ENCODE measurements around the gene FERMT3.
A peak's percentile ranks its signal among the peaks of the same experiment; 100 is the strongest.
"Not testable (repeated sequence)": the region's sequence is repeated elsewhere in the genome, so short reads cannot be mapped to it uniquely, and the experiment has no call there.

The FERMT3 gene

DNA sequence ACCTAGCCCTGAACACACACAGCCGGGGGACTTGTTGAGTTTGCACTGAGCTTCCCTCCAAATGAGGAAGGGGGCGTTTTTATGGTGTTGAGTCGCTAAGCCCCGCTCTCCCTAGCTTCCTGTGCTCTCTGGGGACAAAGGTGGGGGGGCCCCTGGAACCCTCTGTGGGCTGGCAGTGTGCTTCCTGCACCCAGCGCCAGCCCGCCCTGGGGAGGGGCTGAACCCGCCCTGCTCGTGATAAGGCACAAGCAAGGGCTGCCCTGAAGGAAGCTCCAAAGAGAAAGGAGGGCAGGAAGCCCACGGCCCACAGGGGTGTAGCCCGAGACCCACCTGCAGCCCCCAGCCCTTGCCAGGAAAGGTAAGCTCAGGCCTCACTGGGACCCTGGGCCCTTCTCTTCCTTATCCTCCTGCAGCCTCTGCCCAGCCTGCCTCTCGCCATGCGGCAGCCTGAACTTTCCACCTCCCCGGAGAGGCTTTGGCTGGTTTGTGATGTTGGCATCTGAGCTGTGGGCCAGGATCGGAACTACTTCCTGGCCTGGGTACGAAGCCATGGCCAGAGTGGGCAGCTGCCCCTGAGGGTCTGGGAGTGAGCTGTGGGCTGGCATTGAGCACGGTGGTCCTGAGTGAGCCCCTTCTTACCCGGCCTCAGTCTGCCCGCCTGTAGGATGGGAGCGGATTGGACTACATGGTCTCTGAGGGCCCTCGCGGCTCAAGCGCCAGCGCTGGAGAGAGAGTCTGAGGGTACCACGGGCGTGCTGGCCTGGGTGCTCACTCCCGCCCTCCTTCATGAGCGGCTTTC, at the start of gene FERMT3:
Gene FERMT3 (plus strand): TSS at position 265 of the 799 bp plus-strand sequence. CDS start 644 bp downstream, outside the sequence.
- TF ChIP-seq JUND (IDR thresholded peaks at IDR 0.05; ENCODE audit: low read depth), result no peak
- in situ Hi-C loops (cut with HindIII; ENCODE audit: low pct_unique_long_range_greater_than_20kb, low sequenced_read_pairs), result no loop called here
- DNase-seq (ENCODE audit: low read depth in 1 of 2, low spot score in 1 of 2), result no peak

GRCh38 chr11:64157631-64158394, 48.7 kb upstream of the FERMT3 start:
- no peak for DNase-seq (ENCODE audit: low read depth in 1 of 2, low spot score in 1 of 2)
- TF ChIP-seq JUND (IDR thresholded peaks at IDR 0.05; ENCODE audit: low read depth), result no peak
- in situ Hi-C loops (cut with HindIII; ENCODE audit: low pct_unique_long_range_greater_than_20kb, low sequenced_read_pairs), result no loop called here

GRCh38 chr11:64161037-64161436, 45.5 kb upstream of the FERMT3 start:
- no peak for TF ChIP-seq JUND (IDR thresholded peaks at IDR 0.05; ENCODE audit: low read depth)
- DNase-seq (ENCODE audit: low read depth in 1 of 2, low spot score in 1 of 2), result no peak
- in situ Hi-C loops (cut with HindIII; ENCODE audit: low pct_unique_long_range_greater_than_20kb, low sequenced_read_pairs), result loop anchor here (10.0 kb wide), 1 partner anchor 156 kb away; no protein-coding TSS in a partner anchor

DNA sequence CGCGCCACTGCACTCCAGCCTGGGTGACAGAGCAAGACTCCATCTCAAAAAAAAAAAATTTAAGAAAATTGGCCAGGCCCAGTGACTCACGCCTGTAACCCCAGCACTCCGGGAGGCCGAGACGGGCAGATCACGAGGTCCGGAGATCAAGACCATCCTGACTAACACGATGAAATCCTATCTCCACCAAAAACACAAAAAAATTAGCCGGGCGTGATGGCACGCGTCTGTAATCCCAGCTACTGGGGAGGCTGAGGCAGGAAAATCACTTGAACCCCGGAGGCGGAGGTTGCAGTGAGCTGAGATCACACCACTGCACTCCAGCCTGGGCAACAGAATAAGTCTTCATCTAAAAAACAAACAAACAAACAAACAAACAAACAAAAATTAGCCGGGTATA, 43.8 kb upstream of the FERMT3 start:
- in situ Hi-C loops (cut with HindIII; ENCODE audit: low pct_unique_long_range_greater_than_20kb, low sequenced_read_pairs), result loop anchor here (10.0 kb wide), 1 partner anchor 158 kb away; no protein-coding TSS in a partner anchor
- not testable (repeated sequence) for DNase-seq (ENCODE audit: low read depth in 1 of 2, low spot score in 1 of 2)

DNA sequence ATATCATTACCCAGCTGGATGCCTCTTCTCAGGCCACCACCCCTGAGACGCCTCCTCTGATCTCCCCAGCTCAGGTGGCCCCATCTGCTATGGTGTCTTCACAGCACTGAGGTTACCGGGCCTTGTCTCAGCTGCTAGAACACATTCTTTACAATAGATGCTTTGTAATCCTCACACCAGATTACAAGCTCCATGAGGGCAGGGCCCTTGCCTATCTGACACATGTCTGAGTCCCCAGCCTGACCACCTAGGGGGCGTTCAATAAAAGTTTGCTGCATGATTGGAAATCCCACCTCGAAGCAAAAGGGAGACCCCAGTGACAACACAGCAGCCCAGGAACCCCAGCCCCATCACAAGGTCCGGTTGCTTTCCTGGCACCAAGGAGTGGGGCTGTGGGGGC, 42.6 kb upstream of the FERMT3 start:
- in situ Hi-C loops (cut with HindIII; ENCODE audit: low pct_unique_long_range_greater_than_20kb, low sequenced_read_pairs), result loop anchor here (10.0 kb wide), 1 partner anchor 159 kb away; no protein-coding TSS in a partner anchor
- DNase-seq (ENCODE audit: low read depth in 1 of 2, low spot score in 1 of 2), result no peak
- TF ChIP-seq JUND (IDR thresholded peaks at IDR 0.05; ENCODE audit: low read depth), result no peak

DNA sequence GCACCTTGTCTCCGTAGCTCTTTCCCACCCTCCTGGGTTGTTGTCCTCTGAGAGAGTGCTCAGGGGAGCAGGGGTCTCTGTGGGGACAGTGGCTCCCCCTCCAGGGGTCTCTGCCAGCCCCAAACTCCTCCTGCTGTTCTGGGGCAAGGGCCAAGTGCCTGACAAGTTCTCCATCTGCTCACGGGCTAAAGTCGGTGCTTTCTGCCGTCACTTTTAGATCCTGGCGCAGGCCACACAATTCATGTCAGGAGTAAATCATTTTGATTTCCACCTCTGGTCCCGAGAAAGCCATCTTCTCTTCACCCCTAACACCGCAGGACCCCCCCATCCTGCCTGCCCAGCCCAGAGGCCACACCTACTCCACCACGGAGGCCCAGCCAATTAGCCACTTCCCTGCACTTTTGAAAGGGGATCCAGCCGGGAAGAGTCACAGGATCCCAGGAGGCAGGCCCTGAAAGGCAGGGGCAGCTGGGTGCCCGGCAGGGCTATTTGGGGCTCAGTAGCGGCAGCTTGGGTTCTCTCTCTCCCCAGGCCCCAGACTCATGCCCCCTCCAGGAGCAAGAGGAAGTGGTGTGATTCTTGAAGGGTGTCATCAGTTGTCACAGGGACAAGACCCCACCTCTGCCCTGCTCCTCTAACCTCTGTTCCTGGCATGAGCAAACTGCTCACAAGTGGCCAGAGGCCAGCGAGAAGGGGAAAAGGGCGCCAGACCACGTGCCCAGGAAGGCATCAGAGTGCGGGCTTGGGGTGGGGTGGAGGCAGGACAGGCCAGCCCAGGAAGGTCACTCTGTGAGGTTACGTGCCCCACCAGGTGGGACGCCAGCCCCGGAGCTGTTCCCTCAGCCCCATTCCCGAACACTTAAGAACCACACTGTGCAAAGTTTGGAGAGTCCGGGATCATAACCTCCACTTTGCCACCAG, 41.9 kb upstream of the FERMT3 start:
- peak; percentile 63 to 74 for DNase-seq (ENCODE audit: low read depth in 1 of 2, low spot score in 1 of 2)
- in situ Hi-C loops (cut with HindIII; ENCODE audit: low pct_unique_long_range_greater_than_20kb, low sequenced_read_pairs), result loop anchor here (10.0 kb wide), 1 partner anchor 160 kb away; no protein-coding TSS in a partner anchor
- no peak for TF ChIP-seq JUND (IDR thresholded peaks at IDR 0.05; ENCODE audit: low read depth)

DNA sequence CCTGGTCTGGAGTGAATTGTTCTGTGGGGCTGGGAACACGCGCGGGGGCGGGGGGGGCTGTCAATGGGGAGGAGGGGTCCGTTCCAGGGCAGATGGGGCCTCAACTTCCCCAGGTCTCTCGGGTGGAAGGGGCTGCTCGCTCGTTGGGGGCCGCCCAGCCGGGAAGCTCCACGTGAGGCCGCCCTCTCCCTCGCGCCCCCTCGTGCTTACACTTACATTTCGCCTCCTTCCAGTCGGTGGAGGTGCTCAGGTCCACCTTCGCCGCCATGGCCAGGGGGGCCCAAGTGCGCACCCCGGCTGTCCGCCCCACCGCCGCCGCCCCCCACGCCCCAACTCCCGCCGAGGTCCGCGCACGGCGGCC, 41.1 kb upstream of the FERMT3 start:
- peak in 1 of 2 experiments; percentile 38 for DNase-seq (ENCODE audit: low read depth in 1 of 2, low spot score in 1 of 2)
- TF ChIP-seq JUND (IDR thresholded peaks at IDR 0.05; ENCODE audit: low read depth), result no peak
- in situ Hi-C loops (cut with HindIII; ENCODE audit: low pct_unique_long_range_greater_than_20kb, low sequenced_read_pairs), result loop anchor here (10.0 kb wide), 1 partner anchor 161 kb away; no protein-coding TSS in a partner anchor

GRCh38 chr11:64165842-64166635, 40.5 kb upstream of the FERMT3 start, which contains the start of gene MACROD1:
MACROD1 (minus strand) TSS chr11:64166113; CDS start chr11:64165994, 119 bp downstream.
- DNase-seq (ENCODE audit: low read depth in 1 of 2, low spot score in 1 of 2), result peak; percentile 91 to 100
- in situ Hi-C loops (cut with HindIII; ENCODE audit: low pct_unique_long_range_greater_than_20kb, low sequenced_read_pairs), result loop anchor here (10.0 kb wide), 1 partner anchor 161 kb away; no protein-coding TSS in a partner anchor
- no peak; the same call in none of the 2 replicates for TF ChIP-seq JUND (IDR thresholded peaks at IDR 0.05; ENCODE audit: low read depth)

DNA sequence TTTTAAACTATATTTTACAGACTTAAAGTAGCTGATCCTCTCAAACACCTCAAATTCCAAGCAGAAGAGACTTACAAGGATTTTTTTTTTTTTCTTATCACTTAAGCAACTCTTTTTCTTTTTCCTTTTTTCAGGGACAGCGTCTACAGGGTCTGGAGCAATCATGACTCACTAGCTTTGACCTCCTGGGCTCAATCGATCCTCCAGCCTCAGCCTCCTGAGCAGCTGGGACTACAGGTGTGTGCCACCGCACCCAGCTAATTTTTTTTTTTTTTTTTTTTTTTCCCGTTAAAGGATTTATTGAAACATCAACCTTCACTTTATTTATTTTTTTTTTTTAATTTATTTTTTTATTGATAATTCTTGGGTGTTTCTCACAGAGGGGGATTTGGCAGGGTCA, 36.1 kb upstream of the FERMT3 start:
- TF ChIP-seq JUND (IDR thresholded peaks at IDR 0.05; ENCODE audit: low read depth), result no peak
- DNase-seq (ENCODE audit: low read depth in 1 of 2, low spot score in 1 of 2), result no peak
- in situ Hi-C loops (cut with HindIII; ENCODE audit: low pct_unique_long_range_greater_than_20kb, low sequenced_read_pairs), result no loop called here

- no peak for DNase-seq (ENCODE audit: low read depth in 1 of 2, low spot score in 1 of 2)
- in situ Hi-C loops (cut with HindIII; ENCODE audit: low pct_unique_long_range_greater_than_20kb, low sequenced_read_pairs), result no loop called here
Observed at GRCh38 chr11:64173616-64174355, 32.7 kb upstream of the FERMT3 start.

DNA sequence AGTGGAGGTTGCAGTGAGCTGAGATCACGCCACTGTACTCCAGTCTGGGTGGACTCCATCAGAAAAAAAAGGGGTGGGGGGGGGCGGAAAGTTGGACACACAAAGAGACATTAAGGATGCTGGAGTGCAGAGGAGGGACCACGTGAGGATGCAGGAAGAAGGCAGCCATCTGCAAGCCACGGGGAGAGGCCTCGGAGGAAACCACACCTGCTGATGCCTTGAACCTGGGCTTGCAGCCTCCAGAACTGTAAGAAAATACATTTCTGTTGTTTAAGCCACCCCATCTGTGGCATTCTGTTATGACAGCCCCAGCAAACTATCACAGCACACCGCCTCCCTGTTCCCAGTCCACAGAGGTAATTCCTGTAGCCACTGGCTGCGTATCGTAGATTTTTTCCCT, 29.8 kb upstream of the FERMT3 start:
- no peak for DNase-seq (ENCODE audit: low read depth in 1 of 2, low spot score in 1 of 2)
- in situ Hi-C loops (cut with HindIII; ENCODE audit: low pct_unique_long_range_greater_than_20kb, low sequenced_read_pairs), result no loop called here
- TF ChIP-seq JUND (IDR thresholded peaks at IDR 0.05; ENCODE audit: low read depth), result no peak

More at GRCh38 chr11:64173616-64174355, 32.7 kb upstream of the FERMT3 start:
- TF ChIP-seq JUND (IDR thresholded peaks at IDR 0.05; ENCODE audit: low read depth), result no peak
